ENCODE data around the gene CADPS.

CADPS gene

GRCh38 chr3:62376906-62377877 is 498.0 kb downstream of the CADPS start:
- TF ChIP-seq POLR2A (IDR thresholded peaks at IDR 0.05; ENCODE audit: low read length) (no peak), GATA1 (IDR thresholded peaks at IDR 0.05; ENCODE audit: low read depth, low read length) (no peak)
- no peak for DNase-seq

GRCh38 chr3:62376454-62376720 is 498.8 kb downstream of the CADPS start:
- TF ChIP-seq POLR2A (IDR thresholded peaks at IDR 0.05; ENCODE audit: low read length) (no peak), GATA1 (IDR thresholded peaks at IDR 0.05; ENCODE audit: low read depth, low read length) (no peak)
- no peak for DNase-seq

- TF ChIP-seq GATA1 (IDR thresholded peaks at IDR 0.05; ENCODE audit: low read depth, low read length): no peak
- no peak for TF ChIP-seq POLR2A (IDR thresholded peaks at IDR 0.05; ENCODE audit: low read length)
- DNase-seq: no peak
These were observed 499.4 kb downstream of the CADPS start for GRCh38 chr3:62375655-62376453.

- DNase-seq: no peak
- TF ChIP-seq GATA1 (IDR thresholded peaks at IDR 0.05; ENCODE audit: low read depth, low read length) (no peak), POLR2A (IDR thresholded peaks at IDR 0.05; ENCODE audit: low read length) (no peak)
These were observed 500.6 kb downstream of the CADPS start for GRCh38 chr3:62374341-62375218.

- no peak for TF ChIP-seq POLR2A (IDR thresholded peaks at IDR 0.05; ENCODE audit: low read length)
- no peak for TF ChIP-seq GATA1 (IDR thresholded peaks at IDR 0.05; ENCODE audit: low read depth, low read length)
- no peak for DNase-seq
These were observed 501.4 kb downstream of the CADPS start for GRCh38 chr3:62373714-62374333.

GRCh38 chr3:62373215-62373614 is 502.0 kb downstream of the CADPS start, which contains the start of gene FEZF2:
Gene FEZF2, minus strand, starts transcription at chr3:62373550. Its CDS starts 682 bp downstream, at chr3:62372868.
- no peak for TF ChIP-seq POLR2A (IDR thresholded peaks at IDR 0.05; ENCODE audit: low read length)
- no peak for TF ChIP-seq GATA1 (IDR thresholded peaks at IDR 0.05; ENCODE audit: low read depth, low read length)
- no peak for DNase-seq

GRCh38 chr3:62372621-62373041 is 502.6 kb downstream of the CADPS start:
- DNase-seq: peak in 1 of 2 experiments; percentile 5
- no peak for TF ChIP-seq GATA1 (IDR thresholded peaks at IDR 0.05; ENCODE audit: low read depth, low read length)
- TF ChIP-seq POLR2A (IDR thresholded peaks at IDR 0.05; ENCODE audit: low read length): no peak

- no peak for DNase-seq
- no peak for TF ChIP-seq POLR2A (IDR thresholded peaks at IDR 0.05; ENCODE audit: low read length)
- no peak for TF ChIP-seq GATA1 (IDR thresholded peaks at IDR 0.05; ENCODE audit: low read depth, low read length)
These were observed 503.3 kb downstream of the CADPS start for GRCh38 chr3:62371720-62372591.

- TF ChIP-seq POLR2A (IDR thresholded peaks at IDR 0.05; ENCODE audit: low read length): no peak
- no peak for TF ChIP-seq GATA1 (IDR thresholded peaks at IDR 0.05; ENCODE audit: low read depth, low read length)
- DNase-seq: no peak
These were observed 504.1 kb downstream of the CADPS start for GRCh38 chr3:62370858-62371719.

GRCh38 chr3:62370112-62370857 is 504.9 kb downstream of the CADPS start:
- no peak for DNase-seq
- no peak for TF ChIP-seq GATA1 (IDR thresholded peaks at IDR 0.05; ENCODE audit: low read depth, low read length)
- no peak for TF ChIP-seq POLR2A (IDR thresholded peaks at IDR 0.05; ENCODE audit: low read length)

- TF ChIP-seq POLR2A (IDR thresholded peaks at IDR 0.05; ENCODE audit: low read length) (no peak), GATA1 (IDR thresholded peaks at IDR 0.05; ENCODE audit: low read depth, low read length) (no peak)
- DNase-seq: no peak
These were observed 505.8 kb downstream of the CADPS start for GRCh38 chr3:62369476-62369743.
